GM21529 (cell line): ENCODE results near the gene CYP2F1.
A peak's percentile ranks its signal among the peaks of the same experiment; 100 is the strongest.
"Not testable (repeated sequence)": the region's sequence is repeated elsewhere in the genome, so short reads cannot be mapped to it uniquely, and the experiment has no call there.

Experiments used
- ATAC-seq: cut with Tn5 transposase; IDR thresholded peaks from one replicate; pipeline ENCODE4 v1.9.1; 2021; ENCODE audit not compliant: unreplicated experiment

Gene CYP2F1

GRCh38 chr19:41126765-41127203 is 12.6 kb downstream of the CYP2F1 start:
- not testable (repeated sequence) for ATAC-seq

- ATAC-seq: not testable (repeated sequence)
Observed at GRCh38 chr19:41127362-41127761, 13.1 kb downstream of the CYP2F1 start.

- ATAC-seq: not testable (repeated sequence)
Observed at GRCh38 chr19:41127801-41128300, 13.6 kb downstream of the CYP2F1 start.

- ATAC-seq: no peak
Observed at GRCh38 chr19:41128692-41129091, 14.5 kb downstream of the CYP2F1 start.

DNA sequence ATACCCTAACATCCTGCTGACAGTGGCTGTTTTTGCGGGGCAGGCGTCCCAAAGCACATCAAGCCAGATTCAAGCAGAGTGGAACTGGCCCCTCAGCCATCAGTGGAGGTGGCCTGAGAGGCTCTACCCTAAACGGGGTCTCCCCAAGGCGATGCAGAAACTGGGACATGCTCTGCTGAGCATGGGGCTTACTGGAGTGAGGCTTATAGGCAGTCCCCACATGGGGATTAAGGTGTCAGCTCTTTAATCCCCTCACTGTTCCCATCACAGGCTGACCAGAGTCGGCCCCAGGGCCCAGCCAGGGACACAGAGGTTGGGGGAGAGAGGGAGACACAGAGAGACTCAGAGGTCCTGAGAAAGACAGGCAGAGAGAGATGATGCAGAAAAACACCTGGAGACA is 17.0 kb downstream of the CYP2F1 start:
- ATAC-seq: no peak

GRCh38 chr19:41133260-41133659 is 19.0 kb downstream of the CYP2F1 start:
- ATAC-seq: no peak

DNA sequence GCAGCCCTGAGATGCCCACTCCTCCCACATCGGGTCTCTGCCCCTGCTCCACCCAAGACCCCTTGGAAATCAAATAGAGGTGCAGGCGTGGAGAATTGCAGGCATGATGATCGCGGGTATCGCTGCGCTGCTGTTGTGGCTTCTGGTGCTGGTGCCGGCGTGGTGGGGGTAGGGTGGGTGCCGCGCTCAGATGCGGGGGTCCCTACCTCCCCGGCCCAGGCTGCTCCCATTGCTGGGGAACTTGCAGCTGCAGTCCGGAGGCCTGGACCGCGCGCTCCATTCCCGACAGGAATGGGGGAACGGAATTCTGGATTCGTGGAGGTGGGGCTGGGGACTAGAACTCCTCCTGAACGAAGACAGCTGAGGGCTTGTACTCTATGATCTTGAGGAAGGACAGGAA is 20.4 kb downstream of the CYP2F1 start:
- ATAC-seq: no peak

- peak; percentile 74 for ATAC-seq
Observed at GRCh38 chr19:41135390-41136384, 21.5 kb downstream of the CYP2F1 start.

GRCh38 chr19:41136636-41137455 is 22.6 kb downstream of the CYP2F1 start:
- ATAC-seq: no peak

GRCh38 chr19:41144403-41144802 is 30.2 kb downstream of the CYP2F1 start:
- ATAC-seq: no peak

- no peak for ATAC-seq
Observed at GRCh38 chr19:41149831-41150230, 35.6 kb downstream of the CYP2F1 start.

DNA sequence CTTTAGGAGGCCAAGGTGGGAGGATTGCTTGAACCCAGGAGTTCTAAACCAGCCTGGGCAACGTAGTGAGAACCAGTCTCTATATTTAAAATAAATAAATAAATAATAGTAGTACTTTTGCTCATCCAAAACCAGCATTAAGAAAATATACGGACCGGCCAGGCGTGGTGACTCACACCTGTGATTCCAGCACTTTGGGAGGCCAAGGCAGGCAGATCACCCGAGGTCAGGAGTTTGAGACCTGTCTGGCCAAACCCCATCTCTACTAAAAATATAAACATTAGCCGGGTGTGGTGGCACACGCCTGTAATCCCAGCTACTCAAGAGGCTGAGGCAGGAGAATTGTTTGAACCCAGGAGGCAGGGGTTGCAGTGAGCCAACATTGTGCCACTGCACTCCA is 36.8 kb downstream of the CYP2F1 start:
- not testable (repeated sequence) for ATAC-seq

DNA sequence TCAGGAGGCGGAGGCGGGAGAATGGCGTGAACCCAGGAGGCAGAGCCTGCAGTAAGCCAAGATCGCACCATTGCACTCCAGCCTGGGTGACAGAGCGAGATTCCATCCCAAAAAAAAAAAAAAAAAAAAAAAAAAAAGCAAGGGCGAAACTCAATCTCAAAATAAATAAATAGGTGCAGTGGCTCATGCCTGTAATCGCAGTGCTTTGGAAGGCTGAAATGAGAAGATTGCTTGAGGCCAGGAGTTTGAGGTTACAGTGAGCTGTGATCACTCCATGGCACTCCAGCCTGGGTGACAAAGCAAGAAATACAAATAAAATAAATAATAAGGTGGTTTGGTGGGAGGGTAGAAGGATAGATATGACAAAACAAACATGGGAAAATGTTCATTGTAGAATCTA is 39.8 kb downstream of the CYP2F1 start:
- ATAC-seq: no peak

GRCh38 chr19:41156207-41156606 is 42.0 kb downstream of the CYP2F1 start:
- ATAC-seq: no peak

DNA sequence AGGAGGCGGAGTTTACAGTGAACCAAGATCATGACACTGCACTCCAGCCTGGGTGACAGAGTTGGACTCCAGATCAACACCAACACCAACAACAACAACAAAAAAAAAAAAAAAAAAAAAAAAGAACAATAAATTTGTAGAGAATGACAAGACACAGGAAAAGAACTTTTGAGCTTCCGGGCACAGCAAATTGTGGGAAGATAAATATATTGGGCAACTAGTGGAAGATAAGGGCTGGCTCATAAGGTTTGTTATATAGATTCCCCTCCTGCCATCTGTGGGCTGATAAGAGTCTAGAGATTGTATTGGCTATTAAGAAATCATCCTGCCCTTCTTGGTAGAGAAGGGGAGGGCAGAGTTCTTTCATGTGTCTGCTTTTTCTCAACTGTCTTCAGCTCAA is 45.6 kb downstream of the CYP2F1 start:
- no peak for ATAC-seq

GRCh38 chr19:41161903-41162302 is 47.7 kb downstream of the CYP2F1 start:
- no peak for ATAC-seq

DNA sequence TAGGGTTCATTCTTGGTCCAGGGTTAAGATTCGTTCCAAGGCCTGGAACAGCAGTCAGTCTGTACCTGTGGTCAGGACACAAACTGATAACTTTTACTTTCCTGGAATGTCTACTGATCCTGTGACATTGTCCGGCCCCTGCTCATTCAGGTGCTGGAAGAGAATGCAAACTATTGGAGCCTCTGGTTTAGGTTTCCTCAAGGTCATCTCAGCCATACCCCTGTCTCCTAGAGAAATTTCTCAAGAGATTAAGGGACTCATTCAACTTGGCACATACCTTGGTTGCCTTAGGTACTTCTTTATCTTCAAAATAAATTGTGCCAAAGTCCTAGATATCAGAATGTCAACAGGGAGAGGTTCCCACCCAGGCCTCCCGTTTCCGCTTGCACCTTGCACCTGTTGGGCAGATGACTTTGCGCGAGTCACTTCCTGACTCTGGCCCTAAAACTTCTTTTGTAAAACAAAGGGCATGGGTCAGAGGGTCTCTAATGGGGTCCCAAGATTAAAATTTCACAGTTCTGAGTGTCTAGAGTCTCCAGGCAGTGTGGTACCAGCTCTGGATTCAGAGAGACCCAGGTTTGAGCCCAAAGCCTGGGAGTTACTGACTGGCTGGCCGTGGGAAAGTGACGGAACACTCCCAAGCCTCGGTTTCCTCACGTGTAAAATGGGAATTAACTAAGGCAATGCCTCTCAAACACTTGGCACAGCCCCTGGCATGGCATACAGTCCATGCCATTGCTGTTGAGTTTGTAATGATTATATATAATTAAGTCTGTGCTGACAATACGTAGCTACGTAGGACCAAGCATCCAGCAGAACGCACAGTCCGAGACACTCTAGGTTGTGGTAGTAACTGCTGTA is 52.9 kb downstream of the CYP2F1 start:
- ATAC-seq: no peak

- ATAC-seq: no peak
Observed at GRCh38 chr19:41172297-41173164, 58.3 kb downstream of the CYP2F1 start.

- ATAC-seq: no peak
Observed at GRCh38 chr19:41174297-41174928, 60.2 kb downstream of the CYP2F1 start.
